ENCODE data around the gene ADAMTS16.

- TF ChIP-seq SRF (CRISPR knock-in tag; IDR thresholded peaks at IDR 0.05): no peak
- no peak for TF ChIP-seq STAT5B (CRISPR knock-in tag; IDR thresholded peaks at IDR 0.05)
- TF ChIP-seq FOXO4 (CRISPR knock-in tag; IDR thresholded peaks at IDR 0.05): no peak
- TF ChIP-seq SETDB1 (IDR thresholded peaks at IDR 0.05; ENCODE audit: low read length): no peak
- TF ChIP-seq BDP1 (IDR thresholded peaks at IDR 0.05; ENCODE audit: insufficient read depth, insufficient read length): no peak
- no peak for TF ChIP-seq MLX (CRISPR knock-in tag; conservative IDR thresholded peaks at IDR 0.05)
- TF ChIP-seq KDM5B (IDR thresholded peaks at IDR 0.05; ENCODE audit: insufficient replicate concordance, low read depth, low read length): no peak
Observed at GRCh38 chr5:5296051-5296450, 155.9 kb downstream of the ADAMTS16 start.
